Measurements from ENCODE around the gene ZFP36L1.

DNA sequence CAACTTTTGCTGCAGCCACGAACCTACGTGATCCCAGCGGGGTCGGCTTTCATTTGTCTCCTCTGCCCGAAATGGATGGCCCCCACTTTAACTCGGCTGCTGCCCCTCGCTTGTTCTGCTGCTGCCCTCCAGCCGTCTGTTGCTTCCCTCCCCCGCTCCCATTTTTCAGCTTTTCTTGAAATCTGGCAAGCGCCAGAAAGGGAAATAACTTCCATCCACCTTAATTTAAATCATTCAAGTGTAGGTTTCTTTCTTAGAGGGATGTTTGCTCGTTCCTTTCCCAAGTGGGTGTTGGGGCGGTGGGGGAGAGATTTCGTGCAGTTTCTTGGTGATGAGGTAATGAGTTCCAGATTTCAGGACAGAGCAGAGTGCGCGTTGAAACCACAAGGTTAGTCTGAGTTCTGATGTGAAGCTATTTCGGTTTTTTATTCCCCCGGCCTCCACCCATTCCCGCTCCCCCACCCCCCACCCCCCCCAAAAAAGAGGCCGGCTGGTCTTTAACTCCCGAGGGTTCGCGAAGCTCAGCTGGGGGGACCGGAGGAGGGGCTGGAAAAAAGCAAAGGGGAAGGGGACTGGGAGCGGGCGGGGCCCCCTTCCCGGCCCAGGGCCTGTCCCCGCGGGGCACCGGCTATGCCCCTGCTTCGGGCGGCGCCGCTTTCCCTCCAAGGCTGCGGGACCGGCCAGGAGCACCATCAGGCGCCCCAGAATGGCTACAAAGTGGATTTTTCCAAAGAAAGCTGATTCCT, 2.2 kb upstream of the ZFP36L1 start:
- TF ChIP-seq CTCF (IDR thresholded peaks at IDR 0.05): no peak
- peak in 1 of 2 donors; percentile 23 for TF ChIP-seq POLR2A (IDR thresholded peaks at IDR 0.05)
